ENCODE measurements around the gene ABCA4.

The ABCA4 gene

GRCh38 chr1:94014635-94015488 lies 106.1 kb downstream of the ABCA4 start:
- ChIA-PET CTCF (interaction anchor here (0.8 to 2.0 kb wide), 3 partner anchors 11 to 47 kb away, joined by 4 to 10 read pairs (median 5); no protein-coding TSS in a partner anchor), POLR2A (ENCODE audit: low non-redundant PET) (no interaction called here)
- TF ChIP-seq CTCF (conservative IDR thresholded peaks at IDR 0.05; ENCODE audit: low read depth) = no peak
- no peak for DNase-seq (ENCODE audit: low spot score)
- no peak overlapping the region for H3K27ac ChIP-seq

GRCh38 chr1:94014087-94014486 lies 106.9 kb downstream of the ABCA4 start:
- no peak for DNase-seq (ENCODE audit: low spot score)
- H3K27ac ChIP-seq = no peak overlapping the region
- no peak for TF ChIP-seq CTCF (conservative IDR thresholded peaks at IDR 0.05; ENCODE audit: low read depth)
- ChIA-PET CTCF (no interaction called here), POLR2A (ENCODE audit: low non-redundant PET) (no interaction called here)

- no peak for TF ChIP-seq CTCF (conservative IDR thresholded peaks at IDR 0.05; ENCODE audit: low read depth)
- H3K27ac ChIP-seq = no peak overlapping the region
- POLR2A ChIA-PET (ENCODE audit: low non-redundant PET) = no interaction called here
- DNase-seq (ENCODE audit: low spot score) = no peak
- CTCF ChIA-PET = no interaction called here
Measured at GRCh38 chr1:94013367-94013878, 107.5 kb downstream of the ABCA4 start.

- TF ChIP-seq CTCF (conservative IDR thresholded peaks at IDR 0.05; ENCODE audit: low read depth) = no peak
- DNase-seq (ENCODE audit: low spot score) = no peak
- CTCF ChIA-PET = interaction anchor here (1.2 kb wide), 1 partner anchor 13 kb away, joined by 3 read pairs; no protein-coding TSS in a partner anchor
- POLR2A ChIA-PET (ENCODE audit: low non-redundant PET) = no interaction called here
- no peak overlapping the region for H3K27ac ChIP-seq
Measured at GRCh38 chr1:94012708-94013366, 108.1 kb downstream of the ABCA4 start.

GRCh38 chr1:94011709-94012595 lies 109.0 kb downstream of the ABCA4 start:
- H3K27ac ChIP-seq = no peak overlapping the region
- POLR2A ChIA-PET (ENCODE audit: low non-redundant PET) = no interaction called here
- CTCF ChIA-PET = interaction anchor here (0.6 to 1.2 kb wide), 3 partner anchors 14 to 613 kb away, joined by 3 read pairs; no protein-coding TSS in a partner anchor
- no peak for TF ChIP-seq CTCF (conservative IDR thresholded peaks at IDR 0.05; ENCODE audit: low read depth)
- DNase-seq (ENCODE audit: low spot score) = no peak

GRCh38 chr1:94011129-94011528 lies 109.8 kb downstream of the ABCA4 start:
- H3K27ac ChIP-seq = no peak overlapping the region
- TF ChIP-seq CTCF (conservative IDR thresholded peaks at IDR 0.05; ENCODE audit: low read depth) = no peak
- CTCF ChIA-PET = interaction anchor here (0.6 to 1.4 kb wide), 3 partner anchors 14 to 613 kb away, joined by 3 to 5 read pairs (median 3); no protein-coding TSS in a partner anchor
- no peak for DNase-seq (ENCODE audit: low spot score)
- POLR2A ChIA-PET (ENCODE audit: low non-redundant PET) = no interaction called here

Measured in RWPE1 (cell line).